Raji (cell line): ENCODE results near the gene STXBP3.

ENCODE experiments used
- POLR2A ChIP-seq: IDR thresholded peaks from 2 replicates; pipeline ENCODE4 v1.6.1; 2011; ENCODE audit warnings: low read depth, low read length, control low read depth; ENCODE audit not compliant: insufficient read depth

Gene STXBP3, protein sequence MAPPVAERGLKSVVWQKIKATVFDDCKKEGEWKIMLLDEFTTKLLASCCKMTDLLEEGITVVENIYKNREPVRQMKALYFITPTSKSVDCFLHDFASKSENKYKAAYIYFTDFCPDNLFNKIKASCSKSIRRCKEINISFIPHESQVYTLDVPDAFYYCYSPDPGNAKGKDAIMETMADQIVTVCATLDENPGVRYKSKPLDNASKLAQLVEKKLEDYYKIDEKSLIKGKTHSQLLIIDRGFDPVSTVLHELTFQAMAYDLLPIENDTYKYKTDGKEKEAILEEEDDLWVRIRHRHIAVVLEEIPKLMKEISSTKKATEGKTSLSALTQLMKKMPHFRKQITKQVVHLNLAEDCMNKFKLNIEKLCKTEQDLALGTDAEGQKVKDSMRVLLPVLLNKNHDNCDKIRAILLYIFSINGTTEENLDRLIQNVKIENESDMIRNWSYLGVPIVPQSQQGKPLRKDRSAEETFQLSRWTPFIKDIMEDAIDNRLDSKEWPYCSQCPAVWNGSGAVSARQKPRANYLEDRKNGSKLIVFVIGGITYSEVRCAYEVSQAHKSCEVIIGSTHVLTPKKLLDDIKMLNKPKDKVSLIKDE

DNA sequence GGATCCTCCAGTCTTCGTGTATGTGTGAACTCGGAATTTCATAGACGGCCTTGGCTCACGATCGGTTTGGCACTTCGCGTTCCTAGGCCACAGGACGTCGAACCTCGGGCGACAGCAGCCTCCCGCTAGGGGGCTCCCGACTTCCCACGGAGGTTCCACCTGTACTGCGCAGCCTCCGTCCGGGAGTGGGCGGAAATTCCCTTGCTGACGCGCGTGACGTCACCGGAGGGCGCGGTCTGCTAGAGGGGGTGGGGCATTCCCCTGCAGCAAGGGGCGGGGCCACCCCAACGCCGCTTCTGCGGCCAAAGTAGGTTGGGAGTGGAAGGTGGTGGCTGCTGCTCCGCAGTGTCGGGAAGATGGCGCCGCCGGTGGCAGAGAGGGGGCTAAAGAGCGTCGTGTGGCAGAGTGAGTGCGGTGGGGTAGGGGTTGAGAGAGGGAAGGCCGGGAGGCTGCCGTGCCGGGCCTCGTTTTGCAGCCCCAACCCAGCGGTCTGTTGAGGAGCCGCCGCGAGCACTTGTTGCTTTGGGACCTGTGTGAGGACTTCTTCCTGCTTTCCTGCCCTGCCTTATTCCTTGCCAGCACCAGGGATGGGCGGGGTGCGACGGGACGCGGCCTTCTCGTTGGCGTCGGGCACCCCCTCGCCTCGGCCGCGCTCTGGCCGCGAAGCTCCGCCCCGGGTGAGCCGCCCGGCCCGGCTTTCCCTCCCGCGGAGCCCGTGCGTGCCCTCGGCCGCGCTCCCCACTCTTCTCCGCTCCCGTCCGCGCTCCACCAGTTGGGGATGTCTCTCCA lies at the start of gene STXBP3:
Gene STXBP3, plus strand, starts transcription at position 293 of the 789 bp plus-strand sequence. Its CDS starts 64 bp downstream, at position 357.
- peak; percentile 98 for TF ChIP-seq POLR2A

DNA sequence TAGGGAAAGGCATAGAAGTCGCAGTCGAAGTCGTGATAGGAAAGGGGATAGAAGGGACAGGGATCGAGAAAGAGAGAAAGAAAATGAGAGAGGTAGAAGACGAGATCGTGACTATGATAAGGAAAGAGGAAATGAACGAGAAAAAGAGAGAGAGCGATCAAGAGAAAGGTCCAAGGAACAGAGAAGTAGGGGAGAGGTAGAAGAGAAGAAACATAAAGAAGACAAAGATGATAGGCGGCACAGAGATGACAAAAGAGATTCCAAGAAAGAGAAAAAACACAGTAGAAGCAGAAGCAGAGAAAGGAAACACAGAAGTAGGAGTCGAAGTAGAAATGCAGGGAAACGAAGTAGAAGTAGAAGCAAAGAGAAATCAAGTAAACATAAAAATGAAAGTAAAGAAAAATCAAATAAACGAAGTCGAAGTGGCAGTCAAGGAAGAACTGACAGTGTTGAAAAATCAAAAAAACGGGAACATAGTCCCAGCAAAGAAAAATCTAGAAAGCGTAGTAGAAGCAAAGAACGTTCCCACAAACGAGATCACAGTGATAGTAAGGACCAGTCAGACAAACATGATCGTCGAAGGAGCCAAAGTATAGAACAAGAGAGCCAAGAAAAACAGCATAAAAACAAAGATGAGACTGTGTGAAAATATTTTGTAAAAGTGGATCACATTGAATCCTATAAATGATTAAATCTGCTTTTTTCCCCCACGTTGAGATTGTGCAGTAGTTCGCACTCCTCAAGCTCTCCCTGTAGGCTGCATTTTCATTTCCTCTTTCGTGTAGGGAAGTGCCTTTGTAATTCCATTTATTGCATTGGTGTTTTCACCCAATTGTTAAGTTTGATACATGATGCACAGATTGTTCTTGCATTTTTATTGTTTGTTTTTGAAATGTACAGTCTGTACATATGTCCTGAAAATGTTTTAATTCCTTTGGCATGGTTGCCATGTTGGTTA lies 46.8 kb upstream of the STXBP3 start:
- no peak for TF ChIP-seq POLR2A

- no peak for TF ChIP-seq POLR2A
These were observed 45.2 kb upstream of the STXBP3 start for GRCh38 chr1:108701176-108701849.

- no peak for TF ChIP-seq POLR2A
These were observed 42.5 kb upstream of the STXBP3 start for GRCh38 chr1:108703939-108704338.

DNA sequence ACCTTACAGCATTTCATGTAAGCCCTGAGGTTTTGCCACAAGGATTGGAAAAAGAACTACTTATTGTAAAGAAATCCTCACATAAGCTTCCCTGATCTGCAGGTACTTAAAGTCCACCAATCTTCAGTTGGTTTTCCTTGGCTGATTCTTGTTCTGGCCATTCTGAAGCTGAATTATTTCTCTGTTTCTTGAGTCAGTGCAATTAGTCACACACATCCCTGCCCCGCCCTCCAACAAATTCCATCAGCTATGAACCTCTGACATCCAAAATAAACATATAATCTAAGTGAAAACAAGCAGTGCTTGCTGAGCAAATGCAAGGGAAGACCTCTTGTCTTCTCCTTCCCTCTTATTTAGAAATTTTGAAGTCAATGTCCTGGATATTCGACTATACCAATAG lies 42.0 kb upstream of the STXBP3 start:
- TF ChIP-seq POLR2A = no peak

DNA sequence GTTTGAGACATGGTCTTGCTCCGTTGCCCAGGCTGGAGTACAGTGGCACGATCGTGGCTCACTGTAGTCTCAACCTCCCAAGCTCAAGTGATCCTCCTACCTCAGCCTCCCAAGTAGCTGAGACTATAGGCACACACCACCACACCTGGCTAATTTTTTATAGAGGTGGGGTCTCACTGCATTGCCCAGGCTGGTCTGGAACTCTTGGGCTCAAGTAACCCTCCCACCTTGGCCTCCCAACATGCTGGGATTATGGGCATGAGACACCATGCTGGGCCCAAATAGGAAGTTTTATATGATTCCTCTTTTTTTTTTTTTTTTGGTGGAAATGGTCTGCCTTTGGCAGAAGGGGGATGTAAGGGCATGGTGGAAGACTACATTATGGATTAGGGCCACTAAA lies 39.8 kb upstream of the STXBP3 start:
- TF ChIP-seq POLR2A = no peak

- no peak for TF ChIP-seq POLR2A
These were observed 37.5 kb upstream of the STXBP3 start for GRCh38 chr1:108708691-108709660.

DNA sequence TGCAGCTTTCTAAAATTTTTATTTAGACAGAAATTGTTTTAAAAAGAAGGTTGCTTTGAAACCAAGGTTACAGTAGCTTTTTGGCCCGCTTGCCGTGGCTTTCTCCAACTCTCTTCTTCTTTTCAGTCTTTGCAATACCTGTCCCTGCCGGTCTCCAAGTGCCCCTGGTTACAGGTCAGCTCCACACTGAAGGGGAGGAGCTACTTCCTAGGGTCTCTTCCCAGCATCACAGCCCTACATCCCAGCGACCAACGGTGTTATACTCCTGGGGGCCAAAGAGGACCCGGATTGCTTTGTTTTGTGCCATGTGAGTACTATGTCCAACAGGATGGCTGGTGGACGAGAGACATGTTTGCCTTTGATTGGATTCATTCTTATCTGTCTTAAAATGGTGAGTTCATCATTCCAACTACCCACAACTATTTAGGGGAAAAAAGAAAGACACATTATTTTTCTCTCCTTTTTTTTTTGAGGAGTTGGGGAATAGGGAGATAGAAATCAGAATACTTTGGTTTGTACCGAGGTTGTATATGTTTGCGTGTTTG lies 33.8 kb upstream of the STXBP3 start, which contains the start of gene FNDC7:
Gene FNDC7, plus strand, starts transcription at position 303 of the 545 bp plus-strand sequence. Its CDS starts 26 bp downstream, at position 329.
- TF ChIP-seq POLR2A = no peak

GRCh38 chr1:108715932-108716331 lies 30.5 kb upstream of the STXBP3 start:
- TF ChIP-seq POLR2A = no peak

DNA sequence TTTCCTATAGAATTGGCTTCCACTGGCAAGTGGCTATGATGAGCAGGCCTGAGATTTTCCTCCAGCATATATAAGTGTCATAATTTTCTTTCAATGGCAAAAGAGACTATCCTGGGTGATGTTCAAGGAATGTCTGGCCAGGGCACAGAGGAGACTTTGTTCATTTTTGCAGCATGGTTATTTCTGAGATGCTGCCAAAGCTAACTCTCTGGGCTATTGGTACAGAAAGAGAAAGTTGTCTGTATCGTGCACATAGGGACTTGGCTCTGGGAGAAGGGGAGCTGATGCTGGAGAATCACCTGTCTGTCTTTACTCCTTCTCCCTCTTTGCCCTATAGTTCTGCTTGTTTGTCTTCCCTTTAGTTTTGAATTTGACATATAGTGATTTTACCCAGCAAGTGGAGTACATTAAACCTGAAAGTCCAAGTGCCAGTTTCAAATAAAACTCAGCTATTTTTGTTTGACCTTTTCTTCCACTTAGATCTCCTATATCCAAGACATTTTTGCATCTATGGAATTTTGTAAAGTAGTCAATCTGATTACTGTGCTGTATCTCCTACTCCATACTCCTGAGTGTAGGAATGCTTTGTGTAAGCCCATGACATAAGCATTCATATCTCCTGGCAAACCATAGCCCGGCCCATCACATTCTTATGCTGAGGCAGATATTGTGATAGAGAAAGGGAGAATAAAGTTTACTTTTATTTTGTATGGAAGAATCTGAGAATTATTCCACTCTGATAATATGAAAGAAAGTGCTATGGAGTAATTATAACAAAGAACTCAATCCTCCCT lies 29.8 kb upstream of the STXBP3 start:
- TF ChIP-seq POLR2A = no peak

DNA sequence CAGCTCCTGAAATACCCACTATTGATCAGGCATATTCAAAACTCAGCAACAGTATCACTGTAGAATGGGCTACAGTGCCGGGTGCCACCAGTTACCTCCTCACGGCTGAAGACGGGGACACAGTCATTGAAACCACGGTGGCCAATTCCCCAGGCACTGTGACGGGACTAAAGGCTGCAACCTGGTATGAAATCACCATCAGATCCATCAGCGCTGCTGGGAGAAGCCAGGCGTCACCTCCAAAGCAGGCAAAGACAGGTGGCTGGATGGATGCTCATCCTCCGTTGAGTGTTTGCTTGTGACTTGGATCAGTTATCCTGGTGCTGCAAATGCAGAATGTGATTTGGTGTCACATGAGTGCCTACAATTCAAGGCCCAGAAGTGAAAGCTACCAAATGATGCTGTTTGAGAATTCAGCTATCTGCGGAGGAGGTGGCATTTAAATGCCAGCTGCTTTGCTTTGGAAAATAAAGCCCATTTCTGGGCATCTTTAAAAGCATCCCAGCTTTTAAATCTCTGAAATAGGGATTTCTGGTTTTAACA lies 28.6 kb upstream of the STXBP3 start:
- TF ChIP-seq POLR2A = no peak
